Measurements from ENCODE around the gene GATA3.

The GATA3 gene

DNA sequence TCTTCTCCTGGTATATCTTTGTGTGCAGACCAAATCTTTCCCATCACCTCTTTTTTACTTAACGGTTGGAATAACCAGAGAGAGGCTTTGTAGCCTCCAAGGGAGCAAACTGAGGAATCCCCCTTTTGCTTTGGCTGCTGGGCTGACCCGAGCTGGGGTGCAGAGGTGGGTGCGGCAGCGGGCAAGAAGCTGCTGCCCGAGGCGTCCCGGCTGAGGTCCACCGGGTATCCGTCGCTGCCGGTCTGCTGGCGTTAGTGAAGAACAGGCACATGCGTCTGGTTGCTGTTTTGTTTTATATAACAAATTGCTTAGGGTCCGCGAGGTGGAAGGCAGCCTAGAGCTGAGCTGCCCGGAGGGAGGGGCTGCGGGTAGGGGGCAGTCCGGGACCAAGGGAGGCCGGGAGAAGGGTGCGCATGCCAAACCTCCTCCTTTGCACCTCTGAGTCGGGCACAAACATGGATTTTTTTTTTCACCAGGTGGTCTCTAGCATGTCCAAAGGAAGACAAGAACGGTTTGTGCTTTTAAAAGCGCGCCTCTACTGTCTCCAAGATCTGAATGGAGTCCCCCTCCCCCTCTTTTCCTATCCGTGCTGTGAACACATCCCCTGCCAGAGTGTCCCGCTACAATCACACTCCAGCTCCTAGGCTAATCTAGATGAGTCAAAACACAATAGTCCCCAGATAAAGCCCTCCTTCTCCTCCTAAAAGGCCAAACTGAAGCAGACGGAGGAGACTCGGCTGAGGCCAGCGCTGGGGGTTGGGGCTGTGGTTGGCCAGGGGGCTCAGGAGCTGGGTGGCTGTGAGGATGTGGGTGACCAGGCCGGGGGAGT is 6.8 kb upstream of the GATA3 start:
- H3K4me3 ChIP-seq (ENCODE audit: low read depth, low read length): no peak overlapping the region
- H3K36me3 ChIP-seq (ENCODE audit: insufficient read depth, low read length): no peaks in the 10 kb centered on the region
- no peak overlapping the region for H2AFZ ChIP-seq (ENCODE audit: low read length, unreplicated experiment)
- H3K79me2 ChIP-seq (ENCODE audit: control insufficient read depth, insufficient read depth, low read length, unreplicated experiment): no peaks in the 10 kb centered on the region
- no peak overlapping the region for H3K27ac ChIP-seq (ENCODE audit: low read depth, low read length)
- H3K27me3 ChIP-seq (ENCODE audit: insufficient read depth, low read length): peaks cover 98% of the 10 kb centered on the region
- no peaks in the 10 kb centered on the region for H3K4me1 ChIP-seq (ENCODE audit: control insufficient read depth, insufficient read depth, low read length, unreplicated experiment)

- Histone ChIP-seq H3K4me1 (ENCODE audit: control insufficient read depth, insufficient read depth, low read length, unreplicated experiment) (no peaks in the 10 kb centered on the region), H3K27me3 (ENCODE audit: insufficient read depth, low read length) (peaks cover 98% of the 10 kb centered on the region), H3K36me3 (ENCODE audit: insufficient read depth, low read length) (no peaks in the 10 kb centered on the region), H2AFZ (ENCODE audit: low read length, unreplicated experiment) (no peak overlapping the region), H3K4me3 (ENCODE audit: low read depth, low read length) (no peak overlapping the region), H3K79me2 (ENCODE audit: control insufficient read depth, insufficient read depth, low read length, unreplicated experiment) (no peaks in the 10 kb centered on the region), H3K27ac (ENCODE audit: low read depth, low read length) (no peak overlapping the region)
Observed at GRCh38 chr10:8048281-8049008, 6.0 kb upstream of the GATA3 start.

DNA sequence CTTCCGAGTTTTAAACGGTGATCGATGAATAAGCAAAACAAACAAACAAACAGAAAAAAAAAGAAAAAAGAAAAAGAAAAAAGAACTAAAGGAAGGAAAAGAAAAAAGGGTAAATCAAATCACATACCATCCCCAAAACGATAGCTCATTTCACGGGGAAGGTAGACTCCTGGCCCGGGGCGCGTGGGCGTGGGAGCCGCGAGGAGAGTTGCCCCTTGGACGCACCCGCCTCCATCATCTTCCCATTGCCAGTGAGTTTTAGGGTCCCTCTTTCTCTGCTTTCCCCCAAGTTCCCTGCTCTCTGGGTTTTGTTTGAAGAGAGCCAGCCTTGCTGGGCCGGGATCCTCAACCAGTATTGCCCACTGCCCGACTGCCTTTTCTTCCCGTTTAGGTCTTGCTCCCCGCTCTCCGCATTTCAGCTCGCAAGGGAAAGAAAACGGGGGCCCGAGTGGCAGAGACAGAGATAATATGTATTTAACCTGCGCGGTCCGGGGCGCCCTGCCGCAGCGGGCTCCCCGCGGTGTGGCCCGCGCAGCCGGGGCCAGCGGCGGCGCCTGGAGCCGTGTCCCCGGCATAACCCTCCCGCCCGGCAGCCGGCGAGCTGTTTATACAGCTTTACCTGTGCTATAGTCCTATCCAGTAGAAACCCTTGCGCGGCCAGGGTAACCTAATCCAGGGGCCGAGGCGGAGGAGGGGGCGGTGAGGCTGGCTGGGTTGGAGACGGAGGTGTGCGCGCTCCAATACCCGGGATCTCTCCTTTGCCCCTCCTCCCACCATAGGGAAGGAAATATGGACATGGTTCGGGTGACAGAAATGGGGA is 5.2 kb upstream of the GATA3 start:
- H3K27ac ChIP-seq (ENCODE audit: low read depth, low read length): no peak overlapping the region
- H3K27me3 ChIP-seq (ENCODE audit: insufficient read depth, low read length): peaks cover 98% of the 10 kb centered on the region
- no peak overlapping the region for H2AFZ ChIP-seq (ENCODE audit: low read length, unreplicated experiment)
- peak overlapping the region; percentile 20; the same call in 1 of the 2 replicates for H3K4me3 ChIP-seq (ENCODE audit: low read depth, low read length)
- H3K4me1 ChIP-seq (ENCODE audit: control insufficient read depth, insufficient read depth, low read length, unreplicated experiment): no peaks in the 10 kb centered on the region
- H3K36me3 ChIP-seq (ENCODE audit: insufficient read depth, low read length): no peaks in the 10 kb centered on the region
- H3K79me2 ChIP-seq (ENCODE audit: control insufficient read depth, insufficient read depth, low read length, unreplicated experiment): no peaks in the 10 kb centered on the region

DNA sequence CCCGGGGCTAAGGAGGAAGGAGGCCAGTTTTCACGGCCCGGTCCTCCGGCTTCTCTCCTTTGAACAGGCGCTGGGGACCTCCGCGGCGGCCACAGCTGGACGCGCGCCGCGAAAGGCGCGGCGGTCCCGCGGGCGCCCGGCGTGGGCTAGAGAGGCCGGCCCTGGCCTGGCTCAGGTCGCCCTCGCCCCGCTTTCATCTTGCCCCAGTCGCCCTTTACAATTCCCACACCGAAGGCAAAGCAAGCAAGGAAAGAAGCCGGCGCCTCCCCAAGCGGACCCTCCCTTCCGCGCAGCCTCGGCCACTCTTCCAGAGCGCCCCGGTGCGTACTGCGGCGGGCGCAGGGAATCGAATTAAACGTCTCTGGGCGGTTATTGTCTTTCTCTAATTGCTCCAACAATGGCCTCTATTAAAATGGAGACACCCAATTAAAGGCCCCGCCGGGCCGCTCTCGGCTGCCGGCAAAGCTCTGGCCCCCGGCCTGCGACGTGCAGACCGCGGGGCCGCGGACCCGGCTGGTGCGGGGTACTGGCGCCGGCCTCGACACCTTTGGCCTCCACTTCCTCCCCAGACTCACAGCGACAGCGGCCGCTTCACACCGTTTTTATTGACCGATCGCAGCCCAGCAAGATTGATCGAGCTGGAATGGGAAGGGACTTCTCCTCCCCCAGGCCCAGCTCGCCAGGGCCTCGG is 4.5 kb upstream of the GATA3 start:
- Histone ChIP-seq H3K4me3 (ENCODE audit: low read depth, low read length) (peak overlapping the region; percentile 20), H3K27ac (ENCODE audit: low read depth, low read length) (no peak overlapping the region), H2AFZ (ENCODE audit: low read length, unreplicated experiment) (peak overlapping the region; percentile 7), H3K4me1 (ENCODE audit: control insufficient read depth, insufficient read depth, low read length, unreplicated experiment) (no peaks in the 10 kb centered on the region), H3K27me3 (ENCODE audit: insufficient read depth, low read length) (peaks cover 98% of the 10 kb centered on the region), H3K36me3 (ENCODE audit: insufficient read depth, low read length) (no peaks in the 10 kb centered on the region), H3K79me2 (ENCODE audit: control insufficient read depth, insufficient read depth, low read length, unreplicated experiment) (no peaks in the 10 kb centered on the region)

- Histone ChIP-seq H2AFZ (ENCODE audit: low read length, unreplicated experiment) (peak overlapping the region; percentile 46), H3K36me3 (ENCODE audit: insufficient read depth, low read length) (no peaks in the 10 kb centered on the region), H3K27ac (ENCODE audit: low read depth, low read length) (no peak overlapping the region), H3K4me1 (ENCODE audit: control insufficient read depth, insufficient read depth, low read length, unreplicated experiment) (no peaks in the 10 kb centered on the region), H3K79me2 (ENCODE audit: control insufficient read depth, insufficient read depth, low read length, unreplicated experiment) (no peaks in the 10 kb centered on the region), H3K27me3 (ENCODE audit: insufficient read depth, low read length) (peaks cover 98% of the 10 kb centered on the region), H3K4me3 (ENCODE audit: low read depth, low read length) (peak overlapping the region; percentile 20)
Observed at GRCh38 chr10:8050556-8051108, 3.9 kb upstream of the GATA3 start.

GRCh38 chr10:8051109-8051821 is 3.2 kb upstream of the GATA3 start:
- Histone ChIP-seq H3K36me3 (ENCODE audit: insufficient read depth, low read length) (no peaks in the 10 kb centered on the region), H3K27ac (ENCODE audit: low read depth, low read length) (no peak overlapping the region), H3K79me2 (ENCODE audit: control insufficient read depth, insufficient read depth, low read length, unreplicated experiment) (no peaks in the 10 kb centered on the region), H3K4me1 (ENCODE audit: control insufficient read depth, insufficient read depth, low read length, unreplicated experiment) (no peaks in the 10 kb centered on the region), H2AFZ (ENCODE audit: low read length, unreplicated experiment) (no peak overlapping the region), H3K4me3 (ENCODE audit: low read depth, low read length) (0 out of 2 replicates have a peak overlapping the region, but pooled peaks have one; percentile 32), H3K27me3 (ENCODE audit: insufficient read depth, low read length) (peaks cover 98% of the 10 kb centered on the region)

- no peaks in the 10 kb centered on the region for H3K4me1 ChIP-seq (ENCODE audit: control insufficient read depth, insufficient read depth, low read length, unreplicated experiment)
- no peaks in the 10 kb centered on the region for H3K79me2 ChIP-seq (ENCODE audit: control insufficient read depth, insufficient read depth, low read length, unreplicated experiment)
- no peak overlapping the region for H3K27ac ChIP-seq (ENCODE audit: low read depth, low read length)
- no peak overlapping the region for H2AFZ ChIP-seq (ENCODE audit: low read length, unreplicated experiment)
- peaks cover 98% of the 10 kb centered on the region for H3K27me3 ChIP-seq (ENCODE audit: insufficient read depth, low read length)
- H3K4me3 ChIP-seq (ENCODE audit: low read depth, low read length): no peak overlapping the region
- no peaks in the 10 kb centered on the region for H3K36me3 ChIP-seq (ENCODE audit: insufficient read depth, low read length)
Observed at GRCh38 chr10:8051851-8052257, 2.6 kb upstream of the GATA3 start.

- Histone ChIP-seq H3K4me1 (ENCODE audit: control insufficient read depth, insufficient read depth, low read length, unreplicated experiment) (no peaks in the 10 kb centered on the region), H3K79me2 (ENCODE audit: control insufficient read depth, insufficient read depth, low read length, unreplicated experiment) (no peaks in the 10 kb centered on the region), H2AFZ (ENCODE audit: low read length, unreplicated experiment) (no peak overlapping the region), H3K36me3 (ENCODE audit: insufficient read depth, low read length) (no peaks in the 10 kb centered on the region), H3K27me3 (ENCODE audit: insufficient read depth, low read length) (peaks cover 98% of the 10 kb centered on the region), H3K4me3 (ENCODE audit: low read depth, low read length) (no peak overlapping the region), H3K27ac (ENCODE audit: low read depth, low read length) (no peak overlapping the region)
Observed at GRCh38 chr10:8052341-8052955, 2.0 kb upstream of the GATA3 start.

DNA sequence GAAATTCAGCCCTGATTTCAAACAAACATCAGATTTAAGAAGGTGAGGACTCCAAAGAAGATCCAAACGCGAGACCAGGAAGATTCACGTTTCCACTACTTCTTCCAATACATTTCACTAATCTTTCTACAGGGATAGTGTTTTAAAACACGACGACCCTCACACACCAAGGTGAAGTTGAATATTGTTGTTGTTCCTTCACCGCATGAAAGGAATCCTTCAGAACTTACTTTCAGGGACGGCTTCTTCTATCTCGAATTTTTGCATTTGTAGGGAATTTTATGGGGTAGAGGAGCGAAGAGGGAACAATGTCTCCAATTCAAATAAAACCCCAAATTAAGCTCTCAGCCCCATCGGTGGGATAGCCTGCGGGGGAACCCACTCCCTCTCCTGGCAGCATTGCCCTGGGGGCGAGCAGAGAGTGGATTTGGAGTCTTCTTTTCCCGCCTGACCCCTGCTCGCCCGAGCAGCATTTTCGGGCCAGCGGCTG is 1.5 kb upstream of the GATA3 start:
- H3K4me3 ChIP-seq (ENCODE audit: low read depth, low read length): no peak overlapping the region
- H3K27ac ChIP-seq (ENCODE audit: low read depth, low read length): no peak overlapping the region
- H2AFZ ChIP-seq (ENCODE audit: low read length, unreplicated experiment): no peak overlapping the region
- H3K27me3 ChIP-seq (ENCODE audit: insufficient read depth, low read length): peaks cover 98% of the 10 kb centered on the region
- H3K79me2 ChIP-seq (ENCODE audit: control insufficient read depth, insufficient read depth, low read length, unreplicated experiment): no peaks in the 10 kb centered on the region
- no peaks in the 10 kb centered on the region for H3K4me1 ChIP-seq (ENCODE audit: control insufficient read depth, insufficient read depth, low read length, unreplicated experiment)
- H3K36me3 ChIP-seq (ENCODE audit: insufficient read depth, low read length): no peaks in the 10 kb centered on the region

Measured in ACC112 (cell line).